ENCODE results near the gene PCCA. TPM values are rescaled to one million over a fixed set of nuclear protein-coding genes. Genes with fewer than 3 reads are reported as not detected.
A peak's percentile ranks its signal among the peaks of the same experiment; 100 is the strongest.

PCCA gene
- total and polyA plus RNA-seq, 4 donors: 8.3 to 71.8 (median 22.8) TPM

DNA sequence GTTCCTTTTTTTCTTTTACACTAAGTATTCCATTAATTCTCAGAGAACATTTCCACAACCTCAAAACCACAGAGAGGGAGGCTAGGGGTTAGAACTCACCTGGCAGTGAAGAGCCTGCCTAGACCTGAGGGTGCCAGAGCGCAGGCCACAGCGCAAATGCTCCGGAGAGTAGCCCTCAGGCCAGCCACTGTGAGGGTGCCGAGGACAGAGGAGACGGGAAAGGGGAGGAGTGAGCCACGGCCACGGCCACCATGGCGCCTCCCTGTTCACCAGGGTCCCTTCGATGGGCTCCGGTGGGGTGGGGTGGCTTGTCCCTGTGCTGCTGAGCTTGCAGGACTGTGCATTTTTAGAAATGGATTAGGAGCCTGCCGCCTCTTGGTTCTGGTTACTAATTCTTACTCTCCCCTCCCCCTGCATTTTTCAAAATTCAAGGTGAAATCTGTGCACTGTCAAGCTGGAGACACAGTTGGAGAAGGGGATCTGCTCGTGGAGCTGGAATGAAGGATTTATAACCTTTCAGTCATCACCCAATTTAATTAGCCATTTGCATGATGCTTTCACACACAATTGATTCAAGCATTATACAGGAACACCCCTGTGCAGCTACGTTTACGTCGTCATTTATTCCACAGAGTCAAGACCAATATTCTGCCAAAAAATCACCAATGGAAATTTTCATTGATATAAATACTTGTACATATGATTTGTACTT, 440.9 kb downstream of the PCCA start:
- Histone ChIP-seq H3K27ac (ENCODE audit: low read depth in 1 of 2, low read length in 1 of 2) (no peak overlapping the region), H3K9me3 (ENCODE audit: control insufficient read depth in 4 of 4, insufficient read depth in 3 of 4, low read length in 3 of 4) (peaks cover 0 to 3% (median 0%) of the 10 kb centered on the region in 4 donors), H3K27me3 (ENCODE audit: control insufficient read depth in 3 of 3, insufficient read depth in 3 of 3, low read length in 2 of 3) (no peaks in the 10 kb centered on the region), H3K4me1 (ENCODE audit: control insufficient read depth in 5 of 5, insufficient read depth in 5 of 5, low read length in 5 of 5) (peaks cover 0 to 7% (median 0%) of the 10 kb centered on the region in 5 donors), H3K36me3 (ENCODE audit: control insufficient read depth in 4 of 4, insufficient read depth in 4 of 4, low read length in 4 of 4) (peaks cover 3 to 27% (median 11%) of the 10 kb centered on the region in 4 donors), H3K9ac (ENCODE audit: insufficient read depth in 1 of 2, low read length in 2 of 2) (no peak overlapping the region), H3K4me3 (no peak overlapping the region)
- ATAC-seq (ENCODE audit: insufficient read depth, low FRiP score) (no peak), DNase-seq (no peak)
- TF ChIP-seq, protein P1, sequence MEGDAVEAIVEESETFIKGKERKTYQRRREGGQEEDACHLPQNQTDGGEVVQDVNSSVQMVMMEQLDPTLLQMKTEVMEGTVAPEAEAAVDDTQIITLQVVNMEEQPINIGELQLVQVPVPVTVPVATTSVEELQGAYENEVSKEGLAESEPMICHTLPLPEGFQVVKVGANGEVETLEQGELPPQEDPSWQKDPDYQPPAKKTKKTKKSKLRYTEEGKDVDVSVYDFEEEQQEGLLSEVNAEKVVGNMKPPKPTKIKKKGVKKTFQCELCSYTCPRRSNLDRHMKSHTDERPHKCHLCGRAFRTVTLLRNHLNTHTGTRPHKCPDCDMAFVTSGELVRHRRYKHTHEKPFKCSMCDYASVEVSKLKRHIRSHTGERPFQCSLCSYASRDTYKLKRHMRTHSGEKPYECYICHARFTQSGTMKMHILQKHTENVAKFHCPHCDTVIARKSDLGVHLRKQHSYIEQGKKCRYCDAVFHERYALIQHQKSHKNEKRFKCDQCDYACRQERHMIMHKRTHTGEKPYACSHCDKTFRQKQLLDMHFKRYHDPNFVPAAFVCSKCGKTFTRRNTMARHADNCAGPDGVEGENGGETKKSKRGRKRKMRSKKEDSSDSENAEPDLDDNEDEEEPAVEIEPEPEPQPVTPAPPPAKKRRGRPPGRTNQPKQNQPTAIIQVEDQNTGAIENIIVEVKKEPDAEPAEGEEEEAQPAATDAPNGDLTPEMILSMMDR (IDR thresholded peaks at IDR 0.05; ENCODE audit: control extremely low read depth, extremely low read depth): no peak
- 96 to 97% methylated on average over 15 of the region's 15 CpGs for WGBS, 2 donors

- no peak for ATAC-seq (ENCODE audit: insufficient read depth, low FRiP score)
- H3K4me1 ChIP-seq (ENCODE audit: control insufficient read depth in 5 of 5, insufficient read depth in 5 of 5, low read length in 5 of 5): peaks cover 0 to 7% (median 0%) of the 10 kb centered on the region in 5 donors
- DNase-seq: peak in 2 of 3 donors; percentile 38 to 71
- H3K4me3 ChIP-seq: no peak overlapping the region
- 78 to 81% methylated on average over 11 of the region's 11 CpGs for WGBS, 2 donors
- H3K9me3 ChIP-seq (ENCODE audit: control insufficient read depth in 4 of 4, insufficient read depth in 3 of 4, low read length in 3 of 4): peaks cover 0 to 3% (median 0%) of the 10 kb centered on the region in 4 donors
- TF ChIP-seq, protein P1 (IDR thresholded peaks at IDR 0.05; ENCODE audit: control extremely low read depth, extremely low read depth): no peak
- no peak overlapping the region for H3K27ac ChIP-seq (ENCODE audit: low read depth in 1 of 2, low read length in 1 of 2)
- no peaks in the 10 kb centered on the region for H3K27me3 ChIP-seq (ENCODE audit: control insufficient read depth in 3 of 3, insufficient read depth in 3 of 3, low read length in 2 of 3)
- no peak overlapping the region for H3K9ac ChIP-seq (ENCODE audit: insufficient read depth in 1 of 2, low read length in 2 of 2)
- H3K36me3 ChIP-seq (ENCODE audit: control insufficient read depth in 4 of 4, insufficient read depth in 4 of 4, low read length in 4 of 4): peaks cover 3 to 27% (median 11%) of the 10 kb centered on the region in 4 donors
These were observed 441.8 kb downstream of the PCCA start for GRCh38 chr13:100530671-100531213.

GRCh38 chr13:100532090-100532766, 443.3 kb downstream of the PCCA start:
- Histone ChIP-seq H3K4me1 (ENCODE audit: control insufficient read depth in 5 of 5, insufficient read depth in 5 of 5, low read length in 5 of 5) (peaks cover 0 to 7% (median 0%) of the 10 kb centered on the region in 5 donors), H3K27ac (ENCODE audit: low read depth in 1 of 2, low read length in 1 of 2) (no peak overlapping the region), H3K9me3 (ENCODE audit: control insufficient read depth in 4 of 4, insufficient read depth in 3 of 4, low read length in 3 of 4) (peaks cover 0 to 3% (median 0%) of the 10 kb centered on the region in 4 donors), H3K9ac (ENCODE audit: insufficient read depth in 1 of 2, low read length in 2 of 2) (no peak overlapping the region), H3K36me3 (ENCODE audit: control insufficient read depth in 4 of 4, insufficient read depth in 4 of 4, low read length in 4 of 4) (peaks cover 3 to 25% (median 8%) of the 10 kb centered on the region in 4 donors), H3K27me3 (ENCODE audit: control insufficient read depth in 3 of 3, insufficient read depth in 3 of 3, low read length in 2 of 3) (no peaks in the 10 kb centered on the region), H3K4me3 (no peak overlapping the region)
- DNase-seq (no peak), ATAC-seq (ENCODE audit: insufficient read depth, low FRiP score) (no peak)
- TF ChIP-seq, protein P1 (IDR thresholded peaks at IDR 0.05; ENCODE audit: control extremely low read depth, extremely low read depth): no peak
- WGBS, 2 donors: 95 to 98% methylated on average over 60 of the region's 60 CpGs

Measured in lung (tissue), 12 donors.